GM10266 (cell line): ENCODE data around the gene DHX16.

Experiments used
- DNase-seq: peaks from one replicate; pipeline ENCODE4 v3.0.0; 2012; ENCODE audit errors: extremely low spot score
- TF ChIP-seq, protein P1 (sequence below): IDR thresholded peaks from 2 replicates; pipeline ENCODE4 v1.5.1; 2012; ENCODE audit warnings: mild to moderate bottlenecking, low read depth; ENCODE audit not compliant: control insufficient read depth, insufficient read depth; ENCODE audit errors: missing control alignments

DHX16 gene

DNA sequence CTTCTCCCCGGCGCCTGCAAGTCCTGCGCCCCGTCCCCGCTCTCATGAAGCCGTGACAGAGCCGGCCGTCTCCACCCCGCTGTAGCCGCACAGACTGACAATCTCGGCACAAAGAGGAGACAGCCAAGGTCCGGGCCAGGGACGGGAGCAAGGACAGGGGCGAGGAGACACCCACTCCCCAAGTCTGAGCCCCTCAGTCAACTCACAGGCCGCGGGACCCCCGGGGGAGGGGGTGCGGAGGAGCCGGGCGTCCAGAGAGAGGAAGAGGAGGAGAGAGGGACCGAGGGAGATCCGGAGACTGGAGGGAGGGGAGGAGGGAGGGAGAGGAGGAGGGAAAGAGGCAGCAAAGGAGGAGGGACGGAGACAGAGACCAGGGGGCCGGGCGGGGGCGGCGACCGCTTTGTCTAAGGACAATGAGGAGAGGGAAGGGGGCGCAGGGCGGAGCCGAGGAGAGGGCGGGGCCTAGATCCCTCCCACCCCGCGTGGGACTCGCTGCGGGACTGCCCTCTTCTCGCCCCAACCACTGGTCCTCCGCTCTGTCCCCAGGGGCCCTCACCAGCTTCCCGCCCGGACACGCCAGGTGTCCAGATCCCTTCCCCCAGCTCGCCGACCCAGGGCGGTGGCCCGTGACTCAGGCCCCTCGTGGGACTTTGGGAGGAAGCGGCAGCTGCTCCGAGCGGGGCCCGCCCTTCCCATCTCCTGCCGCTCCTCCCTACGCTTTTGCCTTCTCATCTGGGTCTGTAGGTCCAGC is 14.3 kb upstream of the DHX16 start:
- TF ChIP-seq, protein P1, sequence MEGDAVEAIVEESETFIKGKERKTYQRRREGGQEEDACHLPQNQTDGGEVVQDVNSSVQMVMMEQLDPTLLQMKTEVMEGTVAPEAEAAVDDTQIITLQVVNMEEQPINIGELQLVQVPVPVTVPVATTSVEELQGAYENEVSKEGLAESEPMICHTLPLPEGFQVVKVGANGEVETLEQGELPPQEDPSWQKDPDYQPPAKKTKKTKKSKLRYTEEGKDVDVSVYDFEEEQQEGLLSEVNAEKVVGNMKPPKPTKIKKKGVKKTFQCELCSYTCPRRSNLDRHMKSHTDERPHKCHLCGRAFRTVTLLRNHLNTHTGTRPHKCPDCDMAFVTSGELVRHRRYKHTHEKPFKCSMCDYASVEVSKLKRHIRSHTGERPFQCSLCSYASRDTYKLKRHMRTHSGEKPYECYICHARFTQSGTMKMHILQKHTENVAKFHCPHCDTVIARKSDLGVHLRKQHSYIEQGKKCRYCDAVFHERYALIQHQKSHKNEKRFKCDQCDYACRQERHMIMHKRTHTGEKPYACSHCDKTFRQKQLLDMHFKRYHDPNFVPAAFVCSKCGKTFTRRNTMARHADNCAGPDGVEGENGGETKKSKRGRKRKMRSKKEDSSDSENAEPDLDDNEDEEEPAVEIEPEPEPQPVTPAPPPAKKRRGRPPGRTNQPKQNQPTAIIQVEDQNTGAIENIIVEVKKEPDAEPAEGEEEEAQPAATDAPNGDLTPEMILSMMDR: no peak
- peak; percentile 89 for DNase-seq

DNA sequence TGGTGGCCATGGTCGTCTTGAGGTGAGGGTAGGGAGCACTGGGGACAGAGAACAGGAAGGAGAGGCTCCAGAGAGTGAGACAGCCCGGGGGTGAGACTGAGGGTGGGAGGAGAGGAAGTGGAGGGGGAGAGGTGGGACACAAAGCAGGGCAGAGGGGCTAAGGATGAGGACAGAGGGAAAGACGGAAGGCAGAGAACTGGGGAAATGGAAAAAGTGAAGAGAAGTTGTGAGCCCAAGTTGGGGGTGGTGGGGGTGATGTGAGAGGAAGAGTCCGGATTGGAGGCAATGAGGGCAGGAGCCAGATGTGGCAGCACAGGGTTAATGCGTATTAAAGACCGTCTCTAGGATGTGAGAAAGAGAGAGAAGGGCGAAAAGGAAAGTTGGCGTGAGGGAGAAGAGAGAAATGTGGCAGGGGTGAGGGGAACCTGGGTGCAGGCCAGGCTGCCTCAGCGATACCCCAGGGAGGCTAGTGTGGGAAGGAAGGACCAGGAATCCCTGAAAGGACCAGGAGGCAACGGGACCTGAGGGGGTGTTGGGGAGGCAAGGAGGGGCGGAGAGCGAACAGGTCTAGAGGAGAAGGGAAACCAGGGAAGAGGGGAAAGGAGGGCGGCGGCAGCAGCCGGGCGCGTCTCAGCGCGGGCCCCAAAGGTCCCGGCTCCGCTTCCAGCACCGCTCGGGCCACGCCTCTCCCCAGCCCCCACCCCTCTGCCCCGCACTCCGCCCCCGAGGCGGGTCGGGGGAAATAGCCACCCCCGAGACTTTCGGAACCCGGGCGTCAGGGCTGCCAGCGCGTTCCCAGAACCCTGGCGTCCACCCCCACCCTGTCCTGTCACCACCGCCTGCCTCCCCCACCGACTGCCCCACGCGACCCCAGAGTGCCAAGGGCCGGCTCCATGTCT is 13.5 kb upstream of the DHX16 start, which contains the start of gene PPP1R18:
TSS of gene PPP1R18 (minus strand) at position 637 of the 899 bp plus-strand sequence. CDS start at position 10, 627 bp downstream.
- TF ChIP-seq, protein P1: no peak
- DNase-seq: peak; percentile 74

DNA sequence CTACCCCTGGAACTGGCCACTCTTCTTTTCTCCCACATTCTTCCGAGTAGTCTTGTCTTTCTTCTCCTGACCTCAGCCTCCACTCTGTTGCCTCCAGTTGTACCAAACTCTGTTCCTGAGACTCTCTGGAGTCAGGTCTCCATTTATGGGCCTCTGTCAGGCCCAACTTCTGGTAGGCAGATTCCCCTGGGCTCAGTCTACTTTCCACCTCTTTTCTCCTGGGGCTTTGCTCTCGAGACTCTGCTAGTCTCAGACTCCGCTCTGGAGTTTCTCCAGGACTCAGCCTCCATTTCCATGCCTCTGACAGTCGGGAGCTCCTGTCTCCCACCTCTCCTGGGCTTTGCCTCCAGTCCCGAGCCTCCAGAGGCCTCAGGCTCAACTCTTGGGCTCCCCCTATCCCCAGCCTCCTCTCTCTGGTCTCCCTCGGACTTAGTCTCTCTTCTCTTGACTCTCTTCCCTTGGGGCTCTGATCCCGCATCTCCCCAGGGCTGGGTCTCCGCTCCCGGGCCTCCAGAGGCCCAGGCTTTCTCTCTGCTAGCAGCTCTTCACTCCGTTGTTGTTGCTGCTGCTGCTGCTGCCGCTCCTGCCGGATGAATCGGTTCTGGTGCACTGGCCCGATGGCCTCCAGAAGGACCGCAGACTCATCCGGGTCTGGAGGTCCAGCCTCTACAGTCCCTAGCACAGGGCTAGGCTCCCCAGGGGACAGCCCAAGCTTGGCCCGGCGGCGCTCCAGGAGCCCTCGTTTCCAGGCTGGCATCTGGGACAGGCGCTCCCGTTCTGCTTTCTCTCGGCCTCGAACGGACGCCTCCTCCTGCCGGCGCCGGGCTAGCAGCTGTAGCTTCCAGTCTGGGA is 12.6 kb upstream of the DHX16 start:
- TF ChIP-seq, protein P1: peak; percentile 50
- no peak for DNase-seq

DNA sequence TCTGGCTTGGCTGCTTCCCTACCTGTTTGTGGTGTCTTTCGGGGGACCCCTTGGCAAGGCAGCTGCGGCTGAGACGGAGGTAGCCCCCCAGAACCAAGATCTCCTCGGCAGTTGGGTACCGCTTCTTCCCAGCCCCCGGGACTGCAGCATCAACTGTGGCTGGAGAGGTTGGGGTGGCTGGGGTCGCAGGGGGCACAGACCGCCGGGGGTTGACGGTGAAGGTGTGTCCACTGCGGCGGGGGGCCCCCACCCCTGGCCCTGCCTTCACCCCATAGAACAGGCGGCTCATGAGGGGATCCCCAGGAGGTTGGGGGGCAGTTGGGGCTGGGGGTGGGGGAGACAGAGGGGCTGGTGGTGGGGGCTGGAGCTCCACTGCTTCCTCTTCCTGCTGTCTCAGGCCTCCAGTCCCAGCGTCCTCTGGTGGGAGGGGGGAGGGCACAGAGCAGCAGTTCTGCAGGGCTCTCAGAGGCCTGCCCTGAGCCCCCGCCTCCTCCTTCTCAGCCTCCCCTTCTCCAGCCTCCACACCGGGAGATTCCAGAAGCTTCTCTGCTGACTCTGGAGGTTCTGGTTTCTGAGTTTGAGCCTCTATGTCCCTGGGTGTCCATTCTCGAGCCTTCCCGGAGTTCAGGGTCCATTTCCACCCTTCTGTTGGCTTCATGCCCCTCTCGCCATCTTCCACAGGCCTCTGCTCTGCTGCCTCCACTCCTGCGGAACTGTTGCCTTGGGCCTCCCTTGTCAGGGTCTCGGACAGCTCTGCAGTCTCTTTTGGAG is 11.8 kb upstream of the DHX16 start:
- TF ChIP-seq, protein P1: no peak
- DNase-seq: peak; percentile 68

DNA sequence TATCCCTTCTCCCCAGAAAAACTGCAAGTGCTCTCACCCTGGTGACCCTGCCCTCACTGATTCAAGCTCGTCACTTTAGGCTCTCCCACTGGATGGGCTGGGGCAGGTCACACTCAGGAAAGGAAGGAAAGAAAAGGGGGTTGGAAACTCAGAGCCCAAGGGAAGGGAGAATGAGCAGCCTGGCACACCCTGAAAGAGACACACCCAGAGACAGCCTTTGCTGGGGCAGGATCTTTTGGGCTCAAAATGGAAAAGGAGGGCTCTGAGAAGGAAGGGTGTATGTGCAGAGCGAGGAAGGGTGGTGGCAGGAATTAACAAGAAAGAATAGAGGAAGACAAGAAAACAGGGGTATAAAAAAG is 11.2 kb upstream of the DHX16 start:
- no peak for DNase-seq
- TF ChIP-seq, protein P1: no peak

DNA sequence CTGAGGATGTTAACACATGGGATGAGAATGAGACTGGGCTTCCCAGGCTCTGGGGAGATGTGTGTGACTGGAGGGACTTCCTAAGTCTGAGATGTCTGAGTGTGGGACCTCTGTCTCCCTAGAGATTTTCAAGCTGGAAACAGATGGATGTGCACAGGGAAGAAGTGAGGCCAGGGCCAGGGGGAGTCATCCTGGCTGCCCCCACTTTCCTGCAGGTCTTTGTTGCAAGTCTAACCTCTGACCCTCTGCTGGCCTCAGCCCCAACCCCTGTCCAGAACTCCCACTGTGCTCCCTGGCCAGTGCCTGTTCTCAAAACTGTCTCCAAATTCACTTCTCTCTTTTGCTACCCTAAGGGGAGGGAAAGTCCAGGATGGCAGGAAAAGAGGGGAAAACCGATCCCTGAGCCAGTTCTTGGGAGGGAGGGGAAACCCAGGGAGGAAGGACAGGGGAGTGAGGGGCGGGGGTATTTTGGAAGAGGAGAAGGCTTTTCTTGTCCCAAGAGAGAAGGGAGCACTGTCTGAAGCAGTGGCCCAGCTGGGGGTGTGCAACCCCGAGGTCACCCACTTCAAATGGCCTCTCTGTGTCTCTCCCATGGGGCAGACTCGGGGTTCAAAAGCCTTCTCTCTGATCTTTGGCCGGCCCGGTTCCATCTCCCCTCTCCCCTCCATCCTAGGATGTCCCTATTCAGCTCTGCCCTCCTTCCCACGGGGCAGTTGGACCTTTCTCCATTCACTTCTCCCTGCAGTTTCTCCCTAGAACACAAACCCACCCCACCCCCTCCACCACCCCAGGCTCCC is 10.6 kb upstream of the DHX16 start:
- TF ChIP-seq, protein P1: no peak
- DNase-seq: peak; percentile 6
